ENCODE results near the gene SPRY4. TPM values are rescaled to one million over a fixed set of nuclear protein-coding genes. Genes with fewer than 3 reads are reported as not detected.

The SPRY4 gene
- total and polyA plus RNA-seq, 2 experiments from 2014 or later: 4.4 to 11.0 TPM

- Histone ChIP-seq H3K36me3 (no peaks in the 10 kb centered on the region), H3K4me1 (ENCODE audit: low read depth) (peaks cover 42% of the 10 kb centered on the region), H3K27ac (no peak overlapping the region), H3K9me3 (ENCODE audit: low read depth) (no peaks in the 10 kb centered on the region), H3K4me3 (peak overlapping the region; percentile 51), H3K27me3 (no peaks in the 10 kb centered on the region)
- no peak for TF ChIP-seq CTCF (IDR thresholded peaks at IDR 0.05; ENCODE audit: low read depth, low read length)
- DNase-seq (ENCODE audit: low read depth in 1 of 2, low spot score in 1 of 2): peak in 1 of 2 donors; percentile 66
These were observed 1.2 kb downstream of the SPRY4 start for GRCh38 chr5:142323480-142324135.

GRCh38 chr5:142322747-142323479 is 1.9 kb downstream of the SPRY4 start:
- DNase-seq (ENCODE audit: low read depth in 1 of 2, low spot score in 1 of 2): peak in 1 of 2 donors; percentile 82
- Histone ChIP-seq H3K4me3 (peak overlapping the region; percentile 51), H3K27me3 (no peaks in the 10 kb centered on the region), H3K27ac (no peak overlapping the region), H3K36me3 (no peaks in the 10 kb centered on the region), H3K9me3 (ENCODE audit: low read depth) (no peaks in the 10 kb centered on the region), H3K4me1 (ENCODE audit: low read depth) (peaks cover 42% of the 10 kb centered on the region)
- no peak for TF ChIP-seq CTCF (IDR thresholded peaks at IDR 0.05; ENCODE audit: low read depth, low read length)

GRCh38 chr5:142322403-142322746 is 2.4 kb downstream of the SPRY4 start:
- Histone ChIP-seq H3K27ac (no peak overlapping the region), H3K9me3 (ENCODE audit: low read depth) (no peaks in the 10 kb centered on the region), H3K4me1 (ENCODE audit: low read depth) (peaks cover 42% of the 10 kb centered on the region), H3K4me3 (no peak overlapping the region), H3K36me3 (no peaks in the 10 kb centered on the region), H3K27me3 (no peaks in the 10 kb centered on the region)
- TF ChIP-seq CTCF (IDR thresholded peaks at IDR 0.05; ENCODE audit: low read depth, low read length): no peak
- no peak for DNase-seq (ENCODE audit: low read depth in 1 of 2, low spot score in 1 of 2)

- Histone ChIP-seq H3K27ac (peak overlapping the region; percentile 27), H3K36me3 (no peaks in the 10 kb centered on the region), H3K9me3 (ENCODE audit: low read depth) (no peaks in the 10 kb centered on the region), H3K4me1 (ENCODE audit: low read depth) (peaks cover 51% of the 10 kb centered on the region), H3K27me3 (no peaks in the 10 kb centered on the region), H3K4me3 (no peak overlapping the region)
- DNase-seq (ENCODE audit: low read depth in 1 of 2, low spot score in 1 of 2): peak; percentile 44 to 61
- TF ChIP-seq CTCF (IDR thresholded peaks at IDR 0.05; ENCODE audit: low read depth, low read length): no peak
These were observed 3.8 kb downstream of the SPRY4 start for GRCh38 chr5:142320851-142321560.

- Histone ChIP-seq H3K4me1 (ENCODE audit: low read depth) (peaks cover 56% of the 10 kb centered on the region), H3K27me3 (no peaks in the 10 kb centered on the region), H3K9me3 (ENCODE audit: low read depth) (no peaks in the 10 kb centered on the region), H3K4me3 (no peak overlapping the region), H3K27ac (peak overlapping the region; percentile 27), H3K36me3 (no peaks in the 10 kb centered on the region)
- no peak for DNase-seq (ENCODE audit: low read depth in 1 of 2, low spot score in 1 of 2)
- TF ChIP-seq CTCF (IDR thresholded peaks at IDR 0.05; ENCODE audit: low read depth, low read length): no peak
These were observed 4.4 kb downstream of the SPRY4 start for GRCh38 chr5:142320430-142320738.
